Stimulated activated CD4-positive, alpha-beta T cell treated with anti-CD3 and anti-CD28 coated beads, Interleukin-1b, Interleukin-23, amount 100 ng/mL, for 48 hours (primary cell): ENCODE data around the gene TK2.
A peak's percentile ranks its signal among the peaks of the same experiment; 100 is the strongest.
"Not testable (repeated sequence)": the region's sequence is repeated elsewhere in the genome, so short reads cannot be mapped to it uniquely, and the experiment has no call there.

Source experiments
- DNase-seq: peaks from one replicate; pipeline ENCODE4 v3.0.0-alpha.2; 2020

The TK2 gene

DNA sequence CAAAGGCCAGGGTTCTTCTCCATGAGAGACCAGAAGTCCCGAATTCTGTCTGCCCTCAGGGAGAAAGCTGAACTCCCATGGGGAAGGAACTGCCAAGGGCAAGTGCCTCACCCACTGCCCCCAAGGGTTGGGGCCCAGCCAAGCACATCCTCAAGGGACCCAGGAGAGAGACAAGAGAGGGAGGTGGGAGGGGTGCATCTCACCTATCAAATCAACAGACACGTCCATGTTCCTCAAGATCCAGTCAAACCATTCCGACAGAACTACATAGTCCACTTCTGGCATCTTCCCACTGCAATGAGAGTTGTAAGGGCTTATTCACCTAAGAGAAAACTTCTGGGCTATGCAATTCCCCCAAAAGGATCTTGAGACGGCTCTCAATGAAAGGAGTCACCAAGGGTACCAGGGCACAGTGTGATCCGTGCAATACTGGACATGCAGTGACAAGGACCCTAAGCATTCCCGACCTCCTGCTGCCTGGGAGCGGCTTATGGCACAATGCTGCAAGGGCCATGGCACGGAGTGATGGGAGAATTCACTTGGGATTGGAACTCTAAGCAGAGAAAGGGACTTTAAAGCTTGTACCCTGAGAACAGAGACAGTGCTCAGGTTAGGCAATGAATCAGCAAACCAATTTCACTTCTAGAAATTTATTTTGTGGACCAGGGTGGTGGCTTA lies 32.2 kb downstream of the TK2 start:
- no peak for DNase-seq

GRCh38 chr16:66516808-66517585 lies 32.9 kb downstream of the TK2 start:
- peak; percentile 84 for DNase-seq

DNA sequence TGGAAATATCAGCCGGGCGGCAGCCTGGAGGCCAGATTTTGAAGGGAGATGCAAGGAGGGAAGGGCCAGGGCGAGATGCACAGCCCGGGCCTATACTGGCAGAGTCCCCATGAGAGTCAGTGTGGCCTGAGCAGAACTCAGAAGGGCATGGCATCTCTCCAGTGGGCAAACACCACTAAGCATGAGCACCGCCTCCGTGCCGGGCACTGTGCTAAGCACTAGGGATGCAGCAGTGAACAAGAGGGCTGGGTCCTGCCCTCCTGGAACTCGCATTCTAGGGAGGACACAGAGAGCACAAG lies 33.5 kb downstream of the TK2 start:
- DNase-seq, result no peak

DNA sequence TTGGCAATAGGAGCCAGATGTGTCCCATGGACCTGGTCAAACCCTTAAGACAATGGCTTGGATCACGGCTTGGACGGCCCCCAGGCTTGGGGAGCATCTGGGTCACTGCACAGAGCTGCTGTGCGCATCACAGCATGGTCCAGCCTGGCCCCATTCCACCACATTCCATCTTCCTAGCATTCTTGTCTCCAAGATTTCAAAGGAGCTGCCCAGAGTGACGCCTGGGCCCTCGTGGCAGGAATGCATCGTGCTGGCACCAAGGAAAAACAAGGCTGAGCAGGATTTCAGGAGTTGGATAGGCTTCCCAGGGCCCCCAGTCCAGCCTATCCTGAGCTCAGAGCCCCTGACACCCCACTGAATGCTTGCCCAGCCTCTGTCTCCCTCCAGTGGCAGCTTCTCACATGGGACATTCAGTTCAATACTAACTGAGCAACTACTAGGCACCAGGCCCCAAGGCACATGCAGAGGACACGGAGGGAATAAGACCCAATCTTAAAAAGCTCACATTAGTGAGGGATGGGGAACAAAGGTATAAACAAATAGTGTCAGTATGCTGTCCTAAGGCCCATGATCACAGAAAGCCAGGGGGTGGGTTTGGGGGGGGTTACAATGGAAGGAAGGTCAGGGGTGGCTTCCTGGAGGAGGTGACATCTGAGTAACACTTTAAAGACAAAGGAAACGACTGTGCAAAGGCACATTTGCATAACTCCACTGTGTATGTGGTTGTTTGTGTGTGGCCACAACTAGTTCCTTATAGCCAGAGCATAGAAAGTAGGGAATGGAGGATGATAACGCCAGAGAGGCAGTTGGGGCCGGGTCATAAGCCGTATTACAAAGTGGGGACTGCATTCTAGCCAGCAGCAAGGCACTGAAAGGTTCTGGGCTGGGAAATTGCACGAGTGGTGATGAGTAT lies 34.1 kb downstream of the TK2 start:
- DNase-seq, result peak; percentile 44

DNA sequence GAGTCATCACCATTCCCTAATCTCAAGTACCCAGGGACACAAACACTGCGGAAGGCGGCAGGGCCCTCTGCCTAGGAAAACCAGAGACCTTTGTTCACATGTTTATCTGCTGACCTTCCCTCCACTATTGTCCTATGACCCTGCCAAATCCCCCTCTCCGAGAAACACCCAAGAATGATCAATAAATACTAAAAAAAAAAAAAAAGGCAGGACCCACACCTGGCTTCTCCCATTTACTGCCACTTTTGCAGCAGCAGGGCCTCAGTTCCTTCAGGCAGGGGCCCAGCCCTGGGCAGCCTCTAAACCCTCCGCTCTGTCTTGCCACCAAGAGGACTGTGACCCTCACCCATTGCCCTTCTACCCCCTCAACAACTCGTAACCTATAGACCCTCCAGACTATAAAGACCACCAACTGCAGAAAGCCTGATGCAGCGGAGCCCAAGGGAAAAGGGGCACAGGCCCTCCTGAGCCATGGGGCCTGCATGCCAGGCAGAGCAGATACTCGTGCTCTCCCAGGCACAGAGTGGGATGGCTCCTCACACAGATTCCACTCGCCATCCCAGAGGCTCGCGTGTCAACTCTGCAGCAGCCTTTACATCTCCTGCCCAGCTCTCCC lies 34.8 kb downstream of the TK2 start:
- DNase-seq, result not testable (repeated sequence)

DNA sequence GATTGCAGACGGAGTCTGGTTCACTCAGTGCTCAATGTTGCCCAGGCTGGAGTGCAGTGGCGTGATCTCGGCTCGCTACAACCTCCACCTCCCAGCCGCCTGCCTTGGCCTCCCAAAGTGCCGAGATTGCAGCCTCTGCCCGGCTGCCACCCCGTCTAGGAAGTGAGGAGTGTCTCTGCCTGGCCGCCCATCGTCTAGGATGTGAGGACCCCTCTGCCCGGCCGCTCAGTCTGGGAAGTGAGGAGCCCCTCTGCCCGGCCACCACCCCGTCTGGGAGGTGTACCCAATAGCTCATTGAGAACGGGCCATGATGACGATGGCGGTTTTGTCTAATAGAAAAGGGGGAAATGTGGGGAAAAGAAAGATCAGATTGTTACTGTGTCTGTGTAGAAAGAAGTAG lies 35.5 kb downstream of the TK2 start:
- DNase-seq, result not testable (repeated sequence)

GRCh38 chr16:66513111-66513723 lies 36.7 kb downstream of the TK2 start:
- no peak for DNase-seq

DNA sequence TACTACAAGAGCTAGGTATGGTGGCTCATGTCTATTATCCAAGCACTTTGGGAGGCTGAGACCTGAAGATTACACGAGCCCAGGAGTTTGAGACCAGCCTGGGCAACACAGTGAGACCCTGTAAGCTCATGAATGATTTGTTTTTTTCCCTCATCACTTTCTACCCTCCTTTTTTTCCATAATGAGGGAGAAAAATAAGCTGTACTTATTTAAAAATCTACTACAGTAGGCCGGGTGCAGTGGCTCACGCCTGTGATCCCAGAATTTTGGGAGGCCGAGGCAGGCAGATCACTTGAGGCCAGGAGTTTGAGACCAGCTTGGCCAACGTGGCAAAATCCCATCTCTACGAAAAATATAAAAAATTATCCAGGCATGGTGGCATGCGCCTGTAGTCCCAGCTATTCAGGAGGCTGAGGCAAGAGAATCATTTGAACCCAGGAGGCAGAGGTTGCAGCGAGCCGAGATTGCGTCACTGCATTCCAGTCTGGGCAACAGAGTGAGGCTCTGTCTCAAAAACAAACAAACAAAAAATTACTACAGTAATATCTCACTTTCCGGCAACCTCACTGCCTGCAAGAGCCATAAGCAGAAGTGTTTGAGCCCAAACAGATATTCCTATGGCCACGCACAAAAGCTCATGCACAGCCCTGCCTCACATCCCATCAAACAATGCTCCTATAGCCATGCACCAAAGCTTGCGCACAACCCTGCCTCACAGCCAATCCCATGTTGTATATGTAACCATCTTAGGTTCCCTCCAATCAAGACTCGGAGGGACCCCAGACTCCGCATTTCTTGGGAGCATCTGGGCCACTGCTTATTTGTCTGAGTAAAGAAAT lies 37.4 kb downstream of the TK2 start:
- DNase-seq, result no peak

- no peak for DNase-seq
These were observed 38.2 kb downstream of the TK2 start for GRCh38 chr16:66511602-66512271.

DNA sequence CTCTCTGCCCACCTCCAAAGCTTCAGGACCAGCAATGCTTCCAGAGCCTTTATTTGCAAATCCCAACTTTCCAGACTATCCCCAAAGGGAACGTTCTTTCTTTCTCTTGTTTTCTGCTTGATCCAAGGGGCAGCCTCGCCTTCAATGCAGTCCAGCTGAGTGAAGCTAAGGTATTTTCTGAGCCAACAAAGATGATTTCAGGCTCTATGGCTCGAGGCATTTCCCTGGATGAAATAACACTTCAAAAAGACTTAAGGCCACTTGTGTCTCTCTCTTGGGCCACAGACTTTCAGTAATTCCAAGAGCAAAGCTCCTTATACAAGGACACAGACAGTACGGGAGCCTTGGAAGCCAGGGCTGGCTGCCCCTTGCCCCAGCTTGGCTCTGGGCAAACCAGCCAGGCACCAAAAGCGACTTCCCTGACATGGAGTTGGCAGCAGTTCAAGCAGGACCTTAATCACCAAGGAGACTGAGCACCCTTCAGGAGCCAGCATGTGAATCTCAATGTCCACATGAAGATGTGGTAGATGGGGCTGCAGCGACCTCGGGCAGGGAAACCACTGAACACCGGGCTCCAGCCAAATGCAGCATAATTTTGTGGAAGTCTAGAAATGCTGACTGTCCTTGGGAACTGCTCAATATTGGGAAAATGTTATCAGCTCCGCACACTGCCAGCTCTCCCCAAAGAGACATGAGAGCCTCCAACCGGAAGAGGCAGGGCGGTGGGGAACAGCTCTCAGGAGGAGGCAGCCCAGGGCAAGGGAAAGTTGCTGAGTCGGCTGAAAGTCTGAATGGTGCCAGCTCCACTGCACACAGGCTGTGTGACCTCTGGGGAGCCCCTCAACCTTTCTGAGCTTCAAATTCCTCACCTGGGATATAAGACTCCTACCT lies 39.0 kb downstream of the TK2 start:
- DNase-seq, result no peak

DNA sequence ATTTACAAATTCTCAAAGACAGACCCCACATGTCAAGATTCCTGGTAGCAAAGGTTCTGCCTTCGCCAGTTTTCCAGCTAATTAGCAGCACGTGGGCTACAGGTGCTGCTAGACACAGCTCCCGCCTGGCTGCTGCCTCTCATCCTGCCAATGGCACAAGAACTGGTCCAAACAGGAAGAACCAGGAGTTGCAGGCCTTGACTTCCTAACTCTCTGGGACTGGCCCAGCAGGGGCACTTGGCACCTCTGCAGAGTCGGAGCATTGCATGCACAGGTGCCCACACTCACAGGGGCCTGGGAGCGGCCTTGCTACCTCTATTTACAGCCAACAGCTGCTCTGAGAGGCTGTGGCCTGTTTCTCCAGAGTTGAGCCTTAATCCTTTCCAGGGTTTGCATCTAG lies 39.6 kb downstream of the TK2 start:
- no peak for DNase-seq

- no peak for DNase-seq
These were observed 40.3 kb downstream of the TK2 start for GRCh38 chr16:66509576-66509975.

DNA sequence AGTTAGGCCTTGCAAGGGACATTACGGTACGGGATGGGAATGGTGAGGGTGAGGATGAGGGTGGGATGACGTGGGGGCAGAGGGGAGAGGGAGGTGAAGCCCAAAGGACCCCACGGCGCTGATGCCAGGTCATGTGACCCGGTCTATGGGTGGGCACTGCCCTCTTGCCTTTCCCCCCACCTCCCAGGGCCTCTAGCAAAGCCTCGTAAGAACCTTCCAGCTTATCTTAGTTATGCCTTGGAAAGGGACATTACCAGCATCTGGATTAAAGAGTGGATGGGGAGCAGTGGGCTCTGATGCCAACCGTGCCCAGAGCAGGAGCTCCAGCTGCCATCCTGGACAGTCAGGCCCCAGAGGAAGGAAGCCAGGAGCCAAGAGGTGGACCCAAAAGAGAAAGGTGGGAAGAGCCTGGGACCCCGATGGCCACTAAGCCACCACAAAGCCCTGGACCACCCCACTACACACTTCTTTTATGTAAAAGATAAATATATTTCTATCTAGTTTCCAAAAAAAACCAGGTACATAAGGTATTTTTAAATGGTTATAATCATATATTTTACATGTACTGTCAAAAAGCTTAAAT lies 40.9 kb downstream of the TK2 start:
- no peak for DNase-seq

- DNase-seq, result no peak
These were observed 41.5 kb downstream of the TK2 start for GRCh38 chr16:66508248-66508913.

DNA sequence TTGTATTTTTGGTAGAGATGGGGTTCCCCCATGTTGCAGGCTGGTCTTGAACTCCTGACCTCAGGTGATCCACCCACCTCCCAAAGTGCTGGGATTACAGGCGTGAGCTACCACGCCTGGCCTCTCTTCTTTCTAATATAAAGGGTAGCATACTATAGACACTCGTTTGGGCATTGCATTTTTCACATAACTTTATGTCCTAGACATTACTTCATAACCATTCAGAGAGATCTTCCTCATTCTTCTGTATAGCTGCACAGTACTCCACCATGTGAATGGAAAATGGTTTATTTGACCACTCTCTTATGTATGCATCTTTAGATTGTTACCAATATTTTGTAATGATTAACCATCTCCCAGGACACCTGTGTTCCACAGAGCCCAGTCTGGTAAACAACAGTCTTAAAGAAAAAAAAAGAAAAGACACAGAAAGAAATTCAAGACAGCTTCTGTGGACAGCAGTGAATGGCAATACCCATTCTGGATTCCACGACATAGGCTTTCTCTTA lies 42.1 kb downstream of the TK2 start:
- no peak for DNase-seq

DNA sequence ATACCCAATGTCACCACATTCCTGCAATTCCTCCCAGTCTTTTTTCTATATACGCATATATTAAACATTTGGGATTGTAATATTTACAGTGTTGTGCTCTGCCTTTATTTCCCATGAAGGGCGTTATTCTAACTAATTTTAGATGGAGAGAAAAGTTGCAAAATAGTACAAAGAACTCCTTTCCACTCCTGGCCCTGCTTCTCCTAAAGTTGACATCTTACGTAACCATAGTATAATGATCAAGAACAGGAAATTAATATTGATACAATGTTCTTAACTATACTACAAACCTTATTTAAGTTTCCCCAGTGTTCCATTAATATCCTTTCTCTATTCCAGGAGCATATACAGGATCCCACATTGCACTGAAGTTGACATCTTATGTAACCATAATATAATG lies 46.3 kb downstream of the TK2 start:
- no peak for DNase-seq

DNA sequence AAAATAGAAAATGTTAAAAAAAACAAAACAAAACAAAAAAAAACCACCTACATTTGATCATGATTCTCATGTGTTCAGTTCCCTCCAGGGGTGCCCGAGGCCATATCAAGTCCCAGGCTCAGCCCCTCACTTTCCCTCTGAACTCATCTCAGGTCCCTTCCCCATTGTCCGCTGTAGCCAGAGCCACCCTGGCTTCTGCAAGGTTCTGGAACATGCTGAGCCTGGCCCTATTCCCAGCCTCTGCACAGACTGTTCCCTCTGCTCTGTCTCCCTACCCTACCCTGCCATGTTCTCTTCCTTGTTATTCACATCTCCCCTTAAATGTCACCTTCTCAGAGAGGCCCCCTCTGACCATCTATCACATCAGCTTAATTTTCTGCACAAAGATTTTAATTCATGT lies 46.9 kb downstream of the TK2 start:
- DNase-seq, result no peak

DNA sequence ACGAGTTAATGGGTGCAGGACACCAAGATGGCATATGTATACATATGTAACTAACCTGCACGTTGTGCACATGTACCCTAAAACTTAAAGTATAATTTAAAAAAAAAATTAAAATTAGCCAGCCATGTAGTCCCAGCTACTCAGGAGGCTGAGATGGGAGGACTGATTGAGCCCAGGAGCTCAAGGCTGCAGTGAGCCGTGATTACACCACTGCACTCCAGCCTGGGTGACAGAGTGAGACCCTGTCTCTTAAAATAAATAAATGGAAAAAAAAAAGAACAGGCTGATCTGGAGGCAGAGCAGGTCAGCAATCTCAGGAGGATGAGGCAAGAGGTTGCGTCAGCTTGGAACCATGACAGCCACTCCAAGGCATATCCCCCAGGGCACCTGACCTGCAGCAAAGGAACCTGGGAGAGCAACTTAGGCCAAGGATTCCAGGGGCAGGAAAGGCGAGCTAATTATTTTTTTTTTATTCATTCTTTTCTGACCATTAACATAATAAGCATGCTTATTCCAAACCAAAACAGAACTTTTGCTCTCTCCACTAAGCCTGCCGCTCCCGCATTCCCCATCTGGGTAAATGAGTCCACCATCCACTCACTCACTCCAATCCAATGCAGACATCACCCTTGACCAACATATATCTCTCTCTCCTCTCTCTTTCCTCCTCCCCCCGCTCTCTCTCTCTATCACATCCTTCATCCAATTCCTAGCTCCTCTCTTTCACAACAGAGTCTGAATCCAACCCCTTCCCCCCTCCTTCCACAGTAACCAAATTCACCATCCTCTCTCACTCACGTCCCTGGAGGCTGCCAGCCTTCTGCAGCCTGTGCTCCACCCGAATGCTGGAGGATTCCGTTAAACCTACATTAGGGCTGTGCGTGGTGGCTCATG lies 47.7 kb downstream of the TK2 start:
- DNase-seq, result no peak
